Heart right ventricle (tissue), 16 donors: ENCODE measurements around the gene CORIN. TPM values are rescaled to one million over a fixed set of nuclear protein-coding genes. Genes with fewer than 3 reads are reported as not detected.
"Not testable (repeated sequence)": the region's sequence is repeated elsewhere in the genome, so short reads cannot be mapped to it uniquely, and the experiment has no call there.

ENCODE experiments used
- ATAC-seq, 8 donors: fragments of 200-7000 bp; cut with Tn5 transposase; one replicate each; pipeline ENCODE4 v1.9.1; 2020; ENCODE audit warnings: mild to moderate bottlenecking in 8 of 8, moderate library complexity in 8 of 8, moderate number of reproducible peaks in 1 of 8
- DNase-seq, 2 donors: peaks; one replicate each; pipeline ENCODE4 v3.0.0-alpha.2; 2020
- H3K27ac ChIP-seq, 10 donors: fragments of 200-600 bp; sonication (generic) in 2 of 10; one replicate each; pipeline versions ENCODE4 v1.5.0 to v1.8.0; 2020 to 2022; ENCODE audit warnings: mild to moderate bottlenecking in 3 of 10
- H3K27me3 ChIP-seq, 7 donors: fragments of 200-600 bp; one replicate each; pipeline ENCODE4 v1.8.0; 2021 to 2022; ENCODE audit warnings: mild to moderate bottlenecking in 2 of 7
- H3K36me3 ChIP-seq, 9 donors: fragments of 200-600 bp; sonication (generic) in 1 of 9; one replicate each; pipeline versions ENCODE4 v1.5.0 to v1.8.0; 2020 to 2022; ENCODE audit warnings: mild to moderate bottlenecking in 2 of 9
- H3K4me1 ChIP-seq, 9 donors: fragments of 200-600 bp; sonication (generic) in 1 of 9; one replicate each; pipeline versions ENCODE4 v1.5.0 to v1.8.0; 2020 to 2022; ENCODE audit warnings: mild to moderate bottlenecking in 4 of 9
- H3K4me3 ChIP-seq, 10 donors: fragments of 200-600 bp; sonication (generic) in 2 of 10; one replicate each; pipeline versions ENCODE4 v1.5.0 to v1.8.0; 2020 to 2022; ENCODE audit warnings: mild to moderate bottlenecking in 7 of 10, moderate library complexity in 2 of 10
- H3K9me3 ChIP-seq, 11 donors: fragments of 200-600 bp in 10 of 11; sonication (generic) in 2 of 11; one replicate each; pipeline versions ENCODE4 v1.5.0 to v1.8.0; 2013 to 2022; ENCODE audit warnings: mild to moderate bottlenecking in 2 of 11, control low read depth in 1 of 11, moderate library complexity in 1 of 11
- CTCF ChIP-seq, 9 donors: fragments of 200-600 bp; sonication (generic) in 2 of 9; IDR thresholded peaks; one replicate each; pipeline versions ENCODE4 v1.5.0 to v1.8.0; 2021 to 2022; ENCODE audit warnings: antibody characterized with exemption in 9 of 9, mild to moderate bottlenecking in 5 of 9, moderate library complexity in 1 of 9
- WGBS, 2 donors: extraction: QIAGEN DNeasy Blood & Tissue Kit; methylation state at CpG; one replicate each; pipeline ENCODE4 v1.1.7; 2013; ENCODE audit warnings: inconsistent platforms in 1 of 2; 5-methylcytosine and 5-hydroxymethylcytosine counted together
- intact Hi-C, 10 donors: fragments of 100-400 bp; cut with DNase I; formaldehyde crosslinking; loops; one replicate each; pipeline versions ENCODE4 v1.11.1 to v1.14.2; 2022
- polyA plus RNA-seq, 2 donors: library from polyadenylated mRNA; stranded (reverse); fragments of 200-250 nt; gene quantifications; one replicate each; pipeline ENCODE4 v1.2.3, GENCODE V29; 2013
- total RNA-seq, 10 donors: library from RNA; stranded (reverse); fragmentation: NEBNext Ultra II Directional in 3 of 10; extraction: Animal tissue kit (Norgen Biotek cat#: 25700) in 3 of 10; gene quantifications; one replicate each; pipeline versions ENCODE4 v1.2.1 to v1.2.4, GENCODE V29; 2021 to 2023
- donor health status: Arrhythmogenic right ventricular cardiomyopathy.
- donor health status: ischemic (EF 13 %, LVEDD 7.1; RV severe dilation, severe dysfunction).
- donor health status: healthy with polysubstance abuse.
- donor health status: DM: no; HTN: yes; CAD: no.
- donor health status: DM: no; HTN: no; CAD: no.
- donor health status: ischemic (EF 25% LVEDD 6.9; RV normal size, moderate dysfunction).
- donor health status: ischemic (EF 25% LVEDD 5.7; RV mildly dilated, moderate dysfunction).
- donor health status: healthy.
- donor health status: DM: yes; HTN: yes; CAD: no.
- donor health status: Ischemic cardiomyopathy.
- donor health status: ischemic (EF 35%, LVEDD 5.7; RV mildly dilated, moderate dysfunction).
- donor health status: nonischemic (EF 11% LVEDD 7.7; RV severe dilation, severe dysfunction).
- donor health status: DM: yes; HTN: yes; CAD: no.
- donor health status: PGD.
- donor health status: ischemic (EF 29% LVEDD 5.4; RV normal size, mild dysfunction).
- donor health status: nonischemic (EF 23%, LVEDD 6.1; RV moderate dilation, normal function).

Gene CORIN
- total and polyA plus RNA-seq, 12 donors = 8.4 to 159 (median 70.2) TPM

GRCh38 chr4:47694322-47694721 is 143.5 kb downstream of the CORIN start:
- WGBS, 2 donors = 94 to 100% methylated on average over 1 of the region's 1 CpG
- TF ChIP-seq CTCF (IDR thresholded peaks at IDR 0.05) = no peak

GRCh38 chr4:47692691-47693090 is 145.2 kb downstream of the CORIN start:
- Histone ChIP-seq H3K36me3 (no peaks in the 10 kb centered on the region), H3K4me1 (peaks cover 0 to 11% (median 6%) of the 10 kb centered on the region in 9 donors), H3K9me3 (no peaks in the 10 kb centered on the region), H3K27ac (peak overlapping the region in 1 of 10 donors; percentile 6), H3K27me3 (peaks cover 0 to 8% (median 0%) of the 10 kb centered on the region in 7 donors), H3K4me3 (no peak overlapping the region)
- intact Hi-C loops = no loop called here
- DNase-seq (no peak), ATAC-seq (no peak)
- TF ChIP-seq CTCF (IDR thresholded peaks at IDR 0.05) = no peak
- 61 to 65% methylated on average over 7 of the region's 7 CpGs for WGBS, 2 donors

More at GRCh38 chr4:47694322-47694721, 143.5 kb downstream of the CORIN start:
- Histone ChIP-seq H3K4me1 (peaks cover 0 to 11% (median 6%) of the 10 kb centered on the region in 9 donors), H3K36me3 (no peaks in the 10 kb centered on the region), H3K27me3 (peaks cover 0 to 8% (median 0%) of the 10 kb centered on the region in 7 donors), H3K27ac (no peak overlapping the region), H3K9me3 (no peaks in the 10 kb centered on the region), H3K4me3 (no peak overlapping the region)
- intact Hi-C loops = no loop called here
- DNase-seq (no peak), ATAC-seq (peak in 1 of 8 donors; percentile 52)

- H3K4me3 ChIP-seq, DNase-seq, H3K9me3 ChIP-seq, H3K27ac ChIP-seq, H3K36me3 ChIP-seq, H3K27me3 ChIP-seq, intact Hi-C loops: not testable (repeated sequence)
- peak in 2 of 8 donors; percentile 50 to 70 for ATAC-seq
- WGBS, 2 donors = 62 to 63% methylated on average over 1 of the region's 1 CpG
- peaks cover 0 to 11% (median 6%) of the 10 kb centered on the region in 9 donors for H3K4me1 ChIP-seq
These were observed 146.0 kb downstream of the CORIN start for GRCh38 chr4:47691757-47692383.

- no peak for TF ChIP-seq CTCF (IDR thresholded peaks at IDR 0.05)
- no peaks in the 10 kb centered on the region for H3K36me3 ChIP-seq
- DNase-seq (no peak), ATAC-seq (peak in 1 of 8 donors; percentile 11)
- no peaks in the 10 kb centered on the region for H3K9me3 ChIP-seq
- peaks cover 0 to 11% (median 6%) of the 10 kb centered on the region in 9 donors for H3K4me1 ChIP-seq
- no peak overlapping the region for H3K27ac ChIP-seq
- no peak overlapping the region for H3K4me3 ChIP-seq
- intact Hi-C loops = no loop called here
- WGBS, 2 donors = 74% methylated on average over 3 of the region's 3 CpGs
- H3K27me3 ChIP-seq = peaks cover 0 to 4% (median 0%) of the 10 kb centered on the region in 7 donors
These were observed 147.3 kb downstream of the CORIN start for GRCh38 chr4:47690611-47691010.

- no peaks in the 10 kb centered on the region for H3K9me3 ChIP-seq
- intact Hi-C loops = loop anchor here in 8 of 10 donors (5.0 to 10.0 kb wide), 4 partner anchors 151 to 251 kb away; partner anchors contain the start of gene CORIN (in 6 of the 8)
- H3K4me3 ChIP-seq = no peak overlapping the region
- no peak overlapping the region for H3K27ac ChIP-seq
- H3K27me3 ChIP-seq = peaks cover 0 to under 1% (median 0%) of the 10 kb centered on the region in 7 donors
- peak in 7 of 8 donors; percentile 57 to 89 (median 77) for ATAC-seq
- DNase-seq = peak; percentile 29 to 33
- H3K36me3 ChIP-seq = no peaks in the 10 kb centered on the region
- peak; percentile 38 to 81 (median 69) for TF ChIP-seq CTCF (IDR thresholded peaks at IDR 0.05)
- H3K4me1 ChIP-seq = no peaks in the 10 kb centered on the region
- WGBS, 2 donors = 50 to 56% methylated on average over 9 of the region's 9 CpGs
These were observed 151.5 kb downstream of the CORIN start for GRCh38 chr4:47686294-47686872.
